ENCODE results near the gene SHC2.

GRCh38 chr19:384799-385169 lies 76.0 kb downstream of the SHC2 start:
- no peak for TF ChIP-seq EZH2phosphoT487 (IDR thresholded peaks at IDR 0.05; ENCODE audit: borderline replicate concordance, low read length)
- TF ChIP-seq CTCF (IDR thresholded peaks at IDR 0.05; ENCODE audit: low read depth, low read length, poor library complexity, severe bottlenecking), result no peak
